HuH-7 (cell line): ENCODE results near the gene ACTR3.
"Not testable (repeated sequence)": the region's sequence is repeated elsewhere in the genome, so short reads cannot be mapped to it uniquely, and the experiment has no call there.

Source experiments
- DNase-seq: peaks from one replicate; pipeline ENCODE4 v3.0.0; 2011; ENCODE audit warnings: low spot score

Gene ACTR3

DNA sequence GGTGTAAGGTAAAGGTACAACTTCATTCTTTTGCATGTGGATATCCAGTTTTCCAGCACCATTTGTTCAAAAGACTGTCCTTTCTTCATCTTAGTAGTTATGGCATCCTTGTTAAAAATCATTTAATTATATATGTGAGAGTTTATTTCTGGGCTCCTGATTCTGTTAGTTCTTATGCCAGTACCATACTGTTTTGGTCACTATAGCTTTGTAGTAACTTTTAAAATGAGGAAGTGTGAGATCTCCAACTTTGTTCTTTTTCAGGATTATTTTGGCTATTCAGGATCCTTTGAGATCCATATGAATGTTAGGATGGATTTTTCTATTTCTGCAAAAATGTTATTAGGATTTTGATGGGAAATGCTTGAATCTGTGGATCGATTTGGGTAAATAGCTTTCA, 16.8 kb downstream of the ACTR3 start:
- DNase-seq = no peak

DNA sequence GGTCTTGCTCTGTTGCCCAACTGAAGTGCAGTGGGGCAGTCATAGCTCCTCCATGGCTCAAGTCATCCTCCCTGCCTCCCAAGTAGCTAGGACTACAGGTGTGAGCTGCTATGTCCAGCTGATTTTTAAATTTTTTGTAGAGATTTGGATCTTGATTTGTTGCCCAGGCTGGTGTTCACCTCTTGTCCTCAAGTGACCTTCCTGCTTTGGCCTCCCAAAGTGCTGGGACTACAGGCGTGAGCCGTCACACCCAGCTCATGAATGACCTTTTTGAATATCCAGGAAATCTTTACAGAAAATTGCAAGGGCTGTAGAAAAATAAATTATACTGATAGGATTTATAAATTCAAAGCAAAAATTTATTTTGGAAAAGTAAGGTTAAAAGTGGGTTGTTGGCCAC, 17.4 kb downstream of the ACTR3 start:
- DNase-seq = no peak

DNA sequence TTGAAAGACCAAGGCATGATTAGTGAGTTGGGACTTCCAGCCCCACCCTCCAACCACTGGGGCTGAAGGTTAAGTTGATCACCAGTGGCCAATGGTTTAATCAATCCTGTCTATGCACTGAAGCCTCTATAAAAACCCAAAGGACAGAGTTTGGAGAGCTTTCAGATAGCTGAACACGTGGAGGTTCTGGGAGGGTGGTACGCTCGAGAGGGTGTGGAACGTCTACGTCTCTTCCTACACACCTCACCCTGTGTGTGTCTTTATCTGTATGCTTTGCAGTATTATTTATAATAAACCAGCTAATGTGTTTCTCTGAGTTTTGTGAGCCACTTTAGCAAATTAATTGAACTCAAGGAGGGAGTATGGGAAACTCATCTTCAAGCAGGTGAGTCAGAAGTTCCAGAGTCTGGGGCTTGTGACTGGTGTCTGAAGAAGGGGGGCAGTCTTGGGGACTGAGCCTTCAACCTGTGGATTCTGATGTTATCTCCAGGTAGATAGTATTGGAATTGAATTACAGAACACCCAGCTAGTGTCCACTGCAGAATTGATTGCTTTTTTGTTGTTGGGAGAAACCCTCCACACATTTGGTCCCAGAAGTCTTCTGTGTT, 20.3 kb downstream of the ACTR3 start:
- no peak for DNase-seq

DNA sequence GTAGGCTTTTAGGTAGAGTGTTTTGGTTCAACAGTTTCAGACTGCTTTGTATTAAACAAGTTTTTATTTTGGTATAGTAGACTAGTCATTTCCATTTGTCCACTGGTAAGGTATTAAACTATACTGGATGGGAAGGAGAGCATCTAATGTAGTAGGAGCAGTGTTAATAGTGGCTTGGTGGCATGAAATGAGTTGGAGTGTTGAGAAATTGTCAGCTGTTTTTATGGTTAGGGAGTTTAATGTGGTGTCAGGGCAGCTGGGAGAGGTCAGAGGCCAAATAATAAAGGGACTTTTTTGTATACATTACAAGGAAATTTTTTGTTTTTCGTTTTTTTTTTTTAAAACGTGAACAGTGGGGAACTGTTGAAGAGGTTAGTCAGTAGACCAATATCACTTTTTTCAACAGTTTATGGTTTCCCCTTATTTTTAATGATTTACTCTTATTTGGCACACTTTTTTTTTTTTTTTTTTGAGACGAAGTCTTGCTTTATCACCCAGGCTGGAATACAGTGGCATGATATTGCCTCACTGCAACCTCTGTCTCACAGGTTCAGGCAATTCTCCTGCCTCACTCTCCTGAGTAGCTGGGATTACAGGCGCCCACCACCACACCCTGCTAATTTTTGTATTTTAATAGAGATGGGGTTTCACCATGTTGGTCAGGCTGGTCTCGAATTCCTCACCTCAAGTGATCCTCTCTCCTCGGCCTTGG, 21.2 kb downstream of the ACTR3 start:
- DNase-seq = no peak

DNA sequence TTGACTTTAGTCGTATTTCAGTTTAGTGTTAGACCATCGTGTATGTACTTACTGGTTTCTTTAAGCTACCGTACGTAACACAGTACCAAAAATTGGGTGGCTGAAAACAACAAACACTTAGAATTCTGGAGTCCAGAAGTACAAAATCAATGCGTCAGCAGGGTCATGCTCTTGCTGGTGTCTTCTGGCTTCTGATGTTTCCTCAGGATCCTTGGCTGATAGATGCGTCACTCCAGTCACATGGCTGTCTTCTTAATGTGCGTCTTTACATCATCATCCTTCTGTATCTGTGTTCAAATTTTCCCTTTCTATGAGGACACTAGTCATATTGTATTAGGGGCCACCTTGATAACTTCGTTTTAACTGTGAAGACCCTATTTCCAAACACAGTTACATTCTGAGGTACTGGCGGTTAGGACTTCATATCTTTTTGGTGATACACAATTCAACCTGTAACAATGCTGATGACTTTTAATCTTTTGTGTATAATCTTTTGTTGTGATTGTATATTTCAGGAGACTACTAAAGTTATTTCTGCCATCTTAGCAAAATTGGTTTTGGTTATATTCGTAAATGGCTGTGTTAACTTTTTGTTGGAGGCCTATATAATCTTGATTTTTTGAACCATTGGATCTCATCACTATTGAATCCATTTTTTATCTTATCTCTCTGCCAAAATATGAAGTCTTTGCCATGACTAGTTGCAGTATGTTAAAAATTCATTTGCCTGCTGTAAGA, 25.4 kb downstream of the ACTR3 start:
- no peak for DNase-seq

DNA sequence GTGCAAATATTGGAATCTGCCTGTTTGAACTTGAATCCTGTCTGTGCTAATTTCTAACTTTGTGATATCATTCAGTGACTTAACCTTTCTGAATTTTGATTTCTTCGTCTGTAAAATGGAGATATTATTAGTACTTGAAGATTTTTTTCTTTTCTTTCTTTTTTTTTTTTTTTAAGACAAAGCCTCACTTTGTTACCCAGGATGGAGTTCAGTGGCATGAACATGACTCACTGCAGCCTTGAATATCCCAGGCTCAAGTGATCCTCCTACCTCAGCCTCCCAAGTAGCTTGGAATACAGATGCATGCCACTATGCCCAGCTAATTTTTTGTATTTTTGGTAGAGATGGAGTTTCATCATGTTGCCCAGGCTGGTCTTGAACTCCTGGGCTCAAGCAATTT, 28.3 kb downstream of the ACTR3 start:
- DNase-seq = no peak

DNA sequence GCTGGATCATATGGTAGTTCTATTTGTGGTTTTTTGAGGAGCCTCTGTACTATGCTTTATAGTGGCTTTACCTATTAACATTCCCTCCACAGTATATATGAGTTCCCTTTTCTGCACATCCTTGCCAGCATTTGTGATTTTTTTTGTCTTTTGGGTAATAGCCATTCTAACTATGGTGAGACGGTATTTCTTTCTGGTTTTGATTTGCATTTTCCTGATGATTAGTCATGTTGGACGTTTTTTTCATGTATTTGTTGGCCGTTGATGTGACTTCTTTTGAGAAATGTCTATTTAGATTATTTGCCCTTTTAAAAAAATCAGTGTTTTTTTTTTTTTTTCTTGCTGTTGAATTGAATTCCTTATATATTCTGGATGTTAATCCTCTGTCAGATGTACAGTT, 31.1 kb downstream of the ACTR3 start:
- no peak for DNase-seq

DNA sequence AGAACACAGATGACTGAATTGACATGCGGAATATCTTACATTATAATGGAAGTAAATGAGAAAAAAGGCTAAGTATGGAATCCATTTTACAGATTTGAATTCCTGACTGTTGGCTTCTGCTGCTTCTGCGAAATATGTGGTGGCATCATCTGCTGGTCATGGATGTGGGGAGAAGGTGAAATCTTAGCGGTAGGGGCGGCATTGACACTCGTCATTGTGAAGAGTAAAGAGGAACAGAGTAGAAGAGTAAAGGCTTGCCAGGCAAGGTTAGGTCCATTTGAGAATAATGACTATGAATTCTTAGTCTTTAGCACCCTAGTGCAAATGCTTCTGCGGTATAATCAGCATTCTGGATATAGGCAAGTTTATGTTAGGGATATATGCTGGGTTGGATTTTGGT, 32.4 kb downstream of the ACTR3 start:
- no peak for DNase-seq

DNA sequence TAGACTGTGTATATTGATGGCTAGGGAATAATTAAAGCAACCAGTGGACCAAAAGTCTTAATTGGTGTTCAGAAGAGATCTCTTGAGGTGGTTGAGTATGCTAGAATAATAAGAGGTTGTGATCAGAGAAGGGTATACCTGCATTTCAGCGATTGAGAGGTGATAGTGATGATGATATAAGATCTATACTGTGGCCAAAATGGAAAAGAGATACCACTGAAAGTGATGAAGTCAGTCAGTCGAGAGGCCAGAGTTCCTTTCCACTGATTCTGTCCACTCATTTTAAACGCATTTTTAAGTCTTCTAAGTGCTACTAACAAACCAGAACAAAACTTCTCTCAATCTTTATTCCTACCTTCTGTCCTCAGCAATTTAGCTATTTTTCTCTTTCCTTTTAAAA, 32.9 kb downstream of the ACTR3 start:
- DNase-seq = no peak

DNA sequence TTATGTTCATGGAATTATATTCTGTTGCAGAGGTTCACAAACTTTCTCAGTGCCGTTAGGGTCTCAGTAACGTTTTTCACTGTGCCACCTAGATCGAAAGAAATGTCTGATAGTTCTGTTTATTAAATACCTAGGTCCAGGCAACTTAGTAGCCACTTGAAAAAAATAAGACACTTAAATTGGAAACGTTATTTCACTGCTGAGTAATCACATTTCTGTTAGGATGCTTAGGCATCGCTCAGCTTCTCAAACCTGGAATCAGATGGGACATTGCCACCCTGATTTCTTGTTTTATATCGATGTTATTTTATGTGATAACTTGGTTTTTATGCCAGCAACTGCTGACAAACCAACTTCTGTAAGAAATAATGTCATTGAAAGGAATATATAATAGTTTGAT, 36.0 kb downstream of the ACTR3 start:
- no peak for DNase-seq

DNA sequence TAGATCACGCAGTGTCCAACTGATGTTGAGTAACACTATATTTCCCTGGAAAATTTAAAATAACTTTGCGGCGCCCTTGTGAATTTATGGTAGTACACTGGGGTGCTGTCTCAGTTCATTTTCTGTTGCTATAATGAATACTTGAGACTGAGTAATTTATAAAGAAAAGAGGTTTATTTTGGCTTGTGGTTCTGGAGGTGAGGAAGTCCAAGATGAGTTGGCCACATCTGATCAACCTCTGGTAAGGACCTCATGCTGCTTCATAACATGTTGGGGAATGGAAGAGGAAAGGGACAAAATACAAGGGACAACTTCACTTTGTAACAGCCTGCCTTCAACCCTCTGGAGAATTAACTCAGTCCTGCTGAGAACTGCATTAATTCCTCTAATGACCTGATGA, 36.4 kb downstream of the ACTR3 start:
- no peak for DNase-seq

DNA sequence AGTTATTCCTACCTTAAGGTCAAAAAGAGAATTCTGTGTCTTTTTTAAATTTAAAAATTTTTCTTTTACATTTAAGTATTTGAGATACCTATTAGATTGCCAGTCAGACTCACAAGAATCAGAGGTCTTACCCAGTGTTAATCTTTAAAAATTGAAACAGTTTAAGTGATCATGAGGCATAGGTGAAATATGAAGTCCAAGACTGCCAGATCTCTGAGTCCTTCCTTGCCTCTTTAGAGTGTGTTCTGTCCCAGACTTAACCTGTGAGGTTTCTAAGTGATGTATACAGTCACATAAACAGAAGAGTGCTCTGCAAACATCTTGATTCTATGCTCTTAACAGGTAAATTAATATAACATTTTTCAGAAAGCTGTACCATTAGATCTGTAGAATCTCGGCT, 40.6 kb downstream of the ACTR3 start:
- no peak for DNase-seq

DNA sequence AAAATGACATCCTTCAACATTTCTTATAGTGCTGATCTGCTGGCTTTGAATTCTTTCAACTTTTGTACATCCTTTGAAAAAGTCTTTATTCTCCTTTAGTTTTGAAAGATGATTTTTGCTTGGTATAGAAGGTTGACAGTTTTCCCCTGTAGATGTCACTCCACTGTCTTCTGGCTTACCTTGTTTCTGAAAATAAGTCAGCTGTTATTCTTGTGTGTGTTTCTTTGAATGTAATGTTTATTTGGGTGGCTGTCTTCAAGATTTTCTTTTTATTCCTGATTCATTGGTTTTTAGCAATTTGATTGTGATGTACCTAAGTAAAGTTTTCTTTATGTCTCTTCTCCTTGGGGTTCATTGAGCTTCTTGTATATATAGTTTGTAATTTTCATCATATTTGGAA, 47.6 kb downstream of the ACTR3 start:
- no peak for DNase-seq

DNA sequence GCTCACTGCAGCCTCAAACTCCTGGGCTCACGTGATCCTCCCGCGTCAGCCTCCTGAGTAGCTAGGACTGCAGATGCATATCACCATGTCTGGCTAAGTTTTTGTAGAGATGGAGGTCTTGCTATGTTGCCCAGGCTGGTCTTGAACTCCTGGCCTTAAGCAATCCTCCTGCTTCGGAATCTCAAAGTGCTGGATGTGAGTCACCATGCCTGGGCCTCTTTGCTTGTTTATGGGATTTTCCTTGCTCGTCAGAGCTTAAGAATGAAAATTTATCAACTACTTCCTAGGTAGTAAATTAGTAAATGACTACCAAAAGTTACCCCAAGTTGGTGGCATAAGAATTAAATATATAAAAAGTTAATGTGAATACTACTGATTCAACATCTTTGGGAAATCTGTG, 51.0 kb downstream of the ACTR3 start:
- no peak for DNase-seq

DNA sequence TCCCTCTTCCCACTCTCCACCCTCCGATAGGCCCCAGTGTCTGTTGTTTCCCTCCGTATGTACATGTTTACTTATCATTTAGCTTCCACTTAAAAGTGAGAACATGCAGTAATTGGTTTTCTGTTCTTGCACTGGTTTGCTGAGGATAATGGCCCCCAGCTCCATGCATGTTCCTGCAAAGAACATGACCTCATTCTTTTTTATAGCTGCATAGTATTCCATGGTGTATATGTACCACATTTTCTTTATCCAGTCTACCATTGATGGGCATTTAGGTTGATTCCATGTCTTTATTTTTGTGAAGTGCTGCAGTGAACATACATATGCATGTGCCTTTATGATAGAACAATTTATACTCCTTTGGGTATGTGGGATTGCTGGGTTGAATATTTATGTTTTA, 55.9 kb downstream of the ACTR3 start:
- not testable (repeated sequence) for DNase-seq

DNA sequence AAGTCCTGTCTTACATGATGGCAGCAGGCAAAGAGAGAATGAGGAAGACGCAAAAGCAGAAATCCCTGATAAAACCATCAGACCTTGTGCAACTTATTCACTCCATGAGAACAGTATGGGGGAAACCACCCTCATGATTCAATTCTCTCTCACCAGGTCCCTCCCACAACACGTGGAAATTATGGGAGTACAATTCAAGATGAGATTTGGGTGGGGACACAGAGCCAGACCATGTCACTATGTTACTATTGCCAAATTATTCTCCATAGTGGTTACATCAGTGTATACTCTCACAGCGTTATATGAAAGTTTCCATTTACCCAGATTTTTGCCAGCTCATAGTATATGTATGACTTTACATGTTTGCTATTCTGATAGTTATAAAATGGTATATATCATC, 61.0 kb downstream of the ACTR3 start:
- DNase-seq = not testable (repeated sequence)

DNA sequence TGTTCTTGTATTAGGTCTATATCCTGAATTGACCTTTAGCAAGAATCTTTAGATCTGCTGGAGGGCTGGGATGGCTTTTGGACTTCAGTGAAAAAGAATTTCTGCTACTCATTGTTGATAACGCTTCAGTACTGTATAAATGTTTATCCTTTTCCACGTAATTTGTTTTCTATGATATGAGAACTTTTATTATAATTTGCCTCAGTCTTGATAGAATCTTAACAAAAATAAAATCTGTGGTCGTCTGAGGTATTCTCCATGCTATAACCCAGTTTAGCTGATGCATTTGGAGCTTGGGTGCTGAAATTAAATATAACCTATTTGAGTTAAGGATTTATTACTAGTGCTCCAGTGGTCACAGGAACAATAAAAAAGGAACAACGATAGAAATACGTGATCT, 71.1 kb downstream of the ACTR3 start:
- no peak for DNase-seq

DNA sequence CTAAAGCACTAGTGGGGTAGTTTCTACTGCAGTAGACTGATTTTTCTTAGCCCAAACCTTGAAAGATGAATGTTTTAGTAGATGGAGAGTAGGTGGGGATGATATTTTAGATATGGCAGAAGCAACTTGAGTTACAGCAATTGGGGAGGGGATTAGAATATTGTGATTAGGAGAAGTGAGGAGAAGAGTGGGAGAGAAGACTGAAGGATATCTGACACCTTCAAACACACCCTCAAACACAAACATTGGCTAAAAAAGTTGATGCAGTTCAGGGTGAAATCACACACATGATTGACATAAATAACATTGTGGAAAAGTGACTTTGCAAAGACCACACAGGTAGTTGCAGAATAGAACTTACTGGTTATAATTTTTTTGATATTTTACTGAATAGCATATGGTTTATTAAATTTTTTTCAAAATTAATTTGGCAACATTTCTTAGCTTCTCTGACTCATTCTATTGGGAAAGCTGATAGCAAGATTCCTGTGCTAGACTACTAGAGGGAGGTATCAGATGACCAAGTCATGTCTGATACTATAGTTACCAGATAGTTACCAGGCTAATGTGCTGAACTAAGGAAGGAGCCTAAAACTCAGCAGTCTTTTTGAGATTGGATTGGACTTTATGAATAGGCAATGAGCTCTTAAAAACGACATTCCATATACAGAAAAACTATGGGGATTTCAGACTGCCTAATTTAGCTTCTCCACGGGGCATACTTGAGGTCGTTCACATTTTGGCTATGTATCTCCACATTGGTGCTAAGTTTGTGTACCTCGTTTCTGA, 73.0 kb downstream of the ACTR3 start:
- no peak for DNase-seq

DNA sequence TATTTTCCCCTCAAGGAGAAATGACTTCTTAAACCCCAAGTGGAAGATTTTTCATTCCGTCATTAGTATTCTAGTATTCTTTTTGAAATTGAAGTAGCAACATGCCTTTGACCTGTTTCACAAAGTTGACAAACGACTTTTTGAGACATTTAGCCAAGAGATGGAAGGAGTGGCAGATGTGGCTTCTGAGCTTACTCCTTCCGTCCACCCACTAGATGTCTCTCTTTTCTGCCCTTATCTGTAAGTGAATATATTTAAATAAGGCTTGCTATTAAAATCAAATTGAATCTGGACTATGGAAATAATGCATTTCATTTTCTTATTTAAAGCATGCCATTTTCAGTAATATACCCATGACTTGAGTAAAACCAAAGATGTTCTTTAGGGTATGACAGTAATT, 74.1 kb downstream of the ACTR3 start:
- no peak for DNase-seq

DNA sequence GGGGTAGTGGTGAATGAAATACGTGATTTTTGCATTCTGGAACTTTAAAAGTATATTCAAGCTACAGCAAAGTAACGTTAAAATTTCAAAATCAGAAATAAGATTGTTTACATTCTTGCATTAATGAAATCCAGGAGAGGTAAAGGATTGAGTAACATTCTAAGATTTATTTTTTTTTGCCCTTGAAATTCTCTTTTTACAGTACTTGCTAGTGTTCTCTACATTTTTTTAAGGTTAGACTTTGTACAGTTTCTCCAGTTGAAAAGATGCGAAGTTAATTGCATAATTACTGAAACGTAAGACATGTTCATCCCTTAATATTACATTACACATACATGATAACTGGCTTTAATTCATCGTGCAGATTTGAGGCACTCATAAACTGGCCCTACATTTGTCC, 74.5 kb downstream of the ACTR3 start:
- DNase-seq = no peak

DNA sequence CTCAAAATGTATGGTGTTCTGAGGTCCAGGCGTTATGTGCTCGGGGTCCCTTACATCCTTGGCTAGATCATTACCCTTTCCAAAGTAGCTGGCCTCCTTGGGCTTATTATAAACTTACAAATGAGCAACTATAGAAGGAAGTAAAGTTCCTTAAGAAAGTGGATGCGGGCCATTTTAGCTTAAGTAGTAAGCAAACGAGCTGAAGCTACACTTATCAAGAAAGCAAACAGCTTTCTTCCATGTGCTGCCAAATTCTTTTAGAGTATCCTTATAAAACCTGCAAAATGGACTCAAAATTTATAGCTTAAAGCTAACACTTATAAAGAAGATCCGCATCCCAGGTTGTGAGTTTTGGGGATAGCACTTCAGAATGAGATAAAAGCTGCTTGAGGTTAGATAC, 75.3 kb downstream of the ACTR3 start:
- DNase-seq = no peak

DNA sequence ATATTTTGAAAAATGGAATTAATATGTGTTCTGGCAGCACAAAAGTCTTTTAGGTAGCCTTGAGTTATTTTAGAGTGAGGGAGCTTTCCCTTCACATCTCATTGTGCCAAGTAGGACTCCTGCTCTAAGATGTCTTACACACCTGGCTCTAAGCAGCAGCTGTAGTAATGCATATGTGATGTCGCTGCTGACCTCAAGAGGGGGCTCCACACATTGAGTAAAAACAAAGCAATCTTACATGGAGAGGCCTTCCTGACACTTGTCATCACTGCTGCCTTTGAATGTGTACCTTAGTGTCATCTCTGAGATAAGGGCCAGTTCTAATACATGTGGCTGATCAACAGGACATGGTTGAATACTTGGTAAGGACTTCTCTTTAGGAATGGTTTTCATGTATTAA, 75.8 kb downstream of the ACTR3 start:
- no peak for DNase-seq

DNA sequence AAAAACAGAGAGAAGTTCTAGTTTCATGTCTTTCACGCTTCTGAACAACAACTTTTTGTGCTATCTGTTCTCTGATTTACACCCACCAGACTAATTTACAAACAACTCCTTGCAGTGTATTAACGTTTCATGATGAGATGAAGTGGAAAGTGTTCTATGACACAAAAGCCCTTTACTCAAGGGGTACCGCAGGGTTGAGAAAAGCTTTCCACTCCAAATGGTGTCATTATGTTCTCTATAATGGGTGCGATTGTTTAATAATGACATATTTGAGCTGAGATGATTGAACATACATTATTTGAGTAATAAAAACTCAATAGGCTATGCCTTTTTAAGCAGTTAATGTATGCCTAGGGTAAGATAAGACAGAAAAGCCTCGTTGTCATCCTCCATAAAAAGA, 76.3 kb downstream of the ACTR3 start:
- no peak for DNase-seq
